GM12878 (cell line): ENCODE results near the gene PTPRM. TPM values are rescaled to one million over a fixed set of nuclear protein-coding genes. Genes with fewer than 3 reads are reported as not detected.

ENCODE experiments used
- ATAC-seq: fragments of 200-7000 bp; cut with Tn5 transposase; 3 replicates; pipeline ENCODE4 v1.9.1; 2020; ENCODE audit warnings: mild to moderate bottlenecking, moderate library complexity
- BruUV-seq: library from RNA; stranded (reverse); fragments of 400-500 nt; replicated peaks from 2 replicates; lab custom pipeline; 2021; lab: Mats Ljungman, UMichigan
- CTCF ChIA-PET: fragments of 300-600 bp; sonication (Branson Sonifier 250); formaldehyde crosslinking; extraction: SDS; loops from one replicate; lab custom pipeline; 2021; ENCODE audit warnings: inconsistent platforms; lab: Yijun Ruan, JAX
- POLR2A ChIA-PET: fragments of 350-600 bp; formaldehyde crosslinking; extraction: SDS; loops from one replicate; lab custom pipeline; 2021; ENCODE audit warnings: inconsistent platforms; lab: Charles Lee
- RAD21 ChIA-PET: fragments of 300-600 bp; sonication (Branson Sonifier 250); formaldehyde crosslinking; loops from one replicate; lab custom pipeline; 2023; ENCODE audit warnings: antibody characterized with exemption; ENCODE audit not compliant: unreplicated experiment; lab: Charles Lee
- SMC1A ChIA-PET: fragments of 300-600 bp; sonication (Branson Sonifier 250); formaldehyde crosslinking; loops from one replicate; lab custom pipeline; 2023; ENCODE audit not compliant: unreplicated experiment, uncharacterized antibody; lab: Charles Lee
- DNase-seq: peaks from one replicate; pipeline ENCODE4 v3.0.0-alpha.2; 2011; ENCODE audit warnings: low read depth, low spot score
- FAIRE-seq: peaks from 3 replicates; lab custom pipeline; 2011; peaks lifted over from hg19 to GRCh38; lab: Jason Lieb, UNC
- H2AFZ ChIP-seq: 2 replicates; pipeline ENCODE4 v1.6.0; 2011; ENCODE audit warnings: low read depth, low read length, control low read depth; ENCODE audit not compliant: control insufficient read depth
- H3K27ac ChIP-seq: 2 replicates; pipeline ENCODE4 v1.5.1; 2011; ENCODE audit warnings: control low read depth; ENCODE audit not compliant: control insufficient read depth, insufficient read depth
- H3K27me3 ChIP-seq, 2 experiments: replicated peaks in 1 of 2; 2 replicates each; pipeline versions ENCODE4 v1.6.0 to v1.6.1; 2011; ENCODE audit warnings: low read length in 1 of 2; ENCODE audit not compliant: control insufficient read depth in 2 of 2, insufficient read depth in 2 of 2
- H3K36me3 ChIP-seq, 2 experiments: 2 replicates each; pipeline ENCODE4 v1.5.1; 2011; ENCODE audit warnings: low read length in 1 of 2; ENCODE audit not compliant: control insufficient read depth in 2 of 2, insufficient read depth in 2 of 2
- H3K4me1 ChIP-seq: 2 replicates; pipeline ENCODE4 v1.6.1; 2011; ENCODE audit warnings: mild to moderate bottlenecking, low read length, moderate library complexity, mixed read lengths; ENCODE audit not compliant: control insufficient read depth, insufficient read depth
- H3K4me2 ChIP-seq: 2 replicates; pipeline ENCODE4 v1.6.0; 2011; ENCODE audit warnings: control low read depth; ENCODE audit not compliant: control insufficient read depth, insufficient read depth
- H3K4me3 ChIP-seq: fragments of 200-600 bp; sonication (generic); 2 replicates; pipeline ENCODE4 v1.5.1; 2016
- H3K79me2 ChIP-seq: 2 replicates; pipeline ENCODE4 v1.6.0; 2011; ENCODE audit warnings: low read length; ENCODE audit not compliant: control insufficient read depth, insufficient read depth
- H3K9ac ChIP-seq: 2 replicates; pipeline ENCODE4 v1.8.0; 2011; ENCODE audit warnings: low read length, control low read depth, mixed read lengths; ENCODE audit not compliant: control insufficient read depth, insufficient read depth
- H3K9me3 ChIP-seq: replicated peaks from 3 replicates; pipeline ENCODE4 v1.5.1; 2011; ENCODE audit warnings: mild to moderate bottlenecking, low read length; ENCODE audit not compliant: control insufficient read depth, insufficient read depth
- H4K20me1 ChIP-seq: 2 replicates; pipeline ENCODE4 v1.6.0; 2011; ENCODE audit not compliant: control insufficient read depth, insufficient read depth
- ASH2L ChIP-seq: fragments of 300-600, 200-600 bp; sonication (generic); IDR thresholded peaks from 2 replicates; pipeline ENCODE4 v1.6.1; 2017; ENCODE audit warnings: low read depth, mild to moderate bottlenecking, borderline replicate concordance
- CHD4 ChIP-seq: fragments of 200-600 bp; sonication (generic); IDR thresholded peaks from 2 replicates; pipeline ENCODE4 v1.6.1; 2016; ENCODE audit warnings: mild to moderate bottlenecking
- GATAD2B ChIP-seq: fragments of 450-650 bp; conservative IDR thresholded peaks from 2 replicates; pipeline ENCODE4 v1.6.1; 2017; ENCODE audit warnings: low read depth, mild to moderate bottlenecking, moderate library complexity
- IKZF2 ChIP-seq, 2 experiments: fragments of 450-650 bp; IDR thresholded peaks; 2 replicates each; pipeline ENCODE4 v1.6.1; 2017; ENCODE audit warnings: mild to moderate bottlenecking in 2 of 2, moderate library complexity in 2 of 2
- IRF4 ChIP-seq: IDR thresholded peaks from 2 replicates; pipeline ENCODE4 v1.6.1; 2011; ENCODE audit warnings: low read depth, low read length
- JUND ChIP-seq: IDR thresholded peaks from 2 replicates; pipeline ENCODE4 v1.6.1; 2012; ENCODE audit warnings: low read depth, mild to moderate bottlenecking, low read length, improper control_type of control experiment, moderate library complexity
- NRF1 ChIP-seq: conservative IDR thresholded peaks from 2 replicates; pipeline ENCODE4 v1.6.1; 2011; ENCODE audit warnings: mild to moderate bottlenecking, low read depth, low read length, improper control_type of control experiment
- PAX5 ChIP-seq: IDR thresholded peaks from 2 replicates; pipeline ENCODE4 v1.6.1; 2011; ENCODE audit warnings: low read depth, low read length, borderline replicate concordance
- RELA ChIP-seq: fragments of 450-650 bp; IDR thresholded peaks from 2 replicates; pipeline ENCODE4 v1.8.0; 2014; ENCODE audit warnings: borderline replicate concordance; ENCODE audit not compliant: partially characterized antibody
- RELB ChIP-seq: fragments of 450-650 bp; IDR thresholded peaks from 2 replicates; pipeline ENCODE4 v1.6.1; 2017; ENCODE audit warnings: low read depth, mild to moderate bottlenecking, moderate library complexity
- RFX5 ChIP-seq: IDR thresholded peaks from 2 replicates; pipeline ENCODE4 v1.6.1; 2011; ENCODE audit warnings: low read depth, low read length, improper control_type of control experiment
- TAF1 ChIP-seq: IDR thresholded peaks from 2 replicates; pipeline ENCODE4 v1.6.1; 2011; ENCODE audit warnings: mild to moderate bottlenecking, low read depth, low read length, borderline replicate concordance
- WGBS: methylation state at CpG from one replicate; pipeline ENCODE4 v1.1.6; 2016; ENCODE audit warnings: low lambda C conversion rate; ENCODE audit not compliant: insufficient replicate concordance, insufficient coverage; ENCODE audit errors: missing lambda C conversion rate; 5-methylcytosine and 5-hydroxymethylcytosine counted together
- in situ Hi-C: fragments of 300-500 bp; cut with MboI; formaldehyde crosslinking; loops from 9 replicates; pipeline ENCODE4 v1.14.3; 2018; ENCODE audit warnings: mixed read lengths
- intact Hi-C: fragments of 100-400 bp; cut with micrococcal nuclease; formaldehyde crosslinking; loops from one replicate; pipeline ENCODE4 v1.14.2; 2022; ENCODE audit not compliant: unreplicated experiment
- polyA plus RNA-seq, 11 experiments: library from polyadenylated mRNA; depleted of rRNA in 4 of 11; unstranded in 6 of 11; stranded (reverse) in 5 of 11; fragments of >200 nt; fragmentation: Nextera tagmentation in 4 of 11; fragmentation: Illumina TruSeq in 1 of 11; extraction: Ambion mirVana in 4 of 11; extraction: Trizol in 1 of 11; gene quantifications; 1 replicate in 1 of 11; 2 replicates in 10 of 11; pipeline versions ENCODE4 v1.2.1 to v1.2.3, GENCODE V29; 2011 to 2016; ENCODE audit warnings: inconsistent platforms in 2 of 11, missing spikeins in 2 of 11, low read depth in 1 of 11
- total RNA-seq, 4 experiments: library from RNA; depleted of rRNA in 3 of 4; stranded (reverse); fragments of >200 nt in 3 of 4; fragmentation: Illumina TruSeq in 1 of 4; extraction: Trizol in 1 of 4; gene quantifications; 2 replicates each; pipeline versions ENCODE4 v1.2.1 to v1.2.3, GENCODE V29; 2013 to 2021

PTPRM gene
- total and polyA plus RNA-seq, 10 of the 15 experiments (the other 5 are each of a cell fraction or from before 2014, with no cell fraction given) = 0.07 to 22.6 (median 0.60) TPM

GRCh38 chr18:8117006-8117371, 549.9 kb downstream of the PTPRM start (continued):
- TF ChIP-seq RELA (no peak), GATAD2B (no peak), RFX5 (no peak), RELB (no peak), ASH2L (no peak), NRF1 (no peak)

- in situ Hi-C loops (no loop called here), intact Hi-C loops (no loop called here)
- no peak overlapping the region for H3K4me2 ChIP-seq
- FAIRE-seq (no peak), ATAC-seq (no peak), DNase-seq (no peak)
- H3K27me3 ChIP-seq = no peaks in the 10 kb centered on the region
- SMC1A ChIA-PET = no interaction called here
- H4K20me1 ChIP-seq = no peaks in the 10 kb centered on the region
- no peaks in the 10 kb centered on the region for H3K36me3 ChIP-seq
- H3K27ac ChIP-seq = no peak overlapping the region
- TF ChIP-seq CHD4 (no peak), JUND (no peak), IKZF2 (IDR thresholded peaks at IDR 0.05) (no peak), PAX5 (no peak), IRF4 (no peak), TAF1 (no peak)
- H3K9me3 ChIP-seq = no peaks in the 10 kb centered on the region
- CTCF ChIA-PET = no interaction called here
- no peaks in the 10 kb centered on the region for H3K4me1 ChIP-seq
- no peaks in the 10 kb centered on the region for H3K79me2 ChIP-seq
- H3K4me3 ChIP-seq = no peak overlapping the region
- POLR2A ChIA-PET = no interaction called here
- 6% methylated on average over 1 of the region's 1 CpG for WGBS
- no TSS peak for BruUV-seq
- H2AFZ ChIP-seq = no peak overlapping the region
- no peak overlapping the region for H3K9ac ChIP-seq
- RAD21 ChIA-PET = no interaction called here
Observed at GRCh38 chr18:8121101-8121500, 554.0 kb downstream of the PTPRM start.
